Neural cell (in vitro differentiated cells): ENCODE measurements around the gene KRTAP5-4.

ENCODE experiments used
- CTCF ChIP-seq: fragments of 450-650 bp; IDR thresholded peaks from 2 replicates; pipeline ENCODE4 v1.5.1; 2014; ENCODE audit warnings: antibody characterized with exemption, mild to moderate bottlenecking, moderate library complexity; ENCODE audit not compliant: poor library complexity, severe bottlenecking
- EP300 ChIP-seq: fragments of 450-650 bp; conservative IDR thresholded peaks from 2 replicates; pipeline ENCODE4 v1.6.1; 2014; ENCODE audit warnings: antibody characterized with exemption, mild to moderate bottlenecking, moderate library complexity; ENCODE audit not compliant: poor library complexity, severe bottlenecking
- EZH2 ChIP-seq: fragments of 200-600, 300-800 bp; shearing (Covaris generic), sonication (generic); IDR thresholded peaks from 2 replicates; pipeline ENCODE4 v1.6.1; 2014; ENCODE audit warnings: antibody characterized with exemption, low read length, borderline replicate concordance, mild to moderate bottlenecking; ENCODE audit not compliant: insufficient read depth, poor library complexity, severe bottlenecking
- SMC3 ChIP-seq: fragments of 450-650 bp; conservative IDR thresholded peaks from 2 replicates; pipeline ENCODE4 v1.6.1; 2014; ENCODE audit warnings: antibody characterized with exemption, mild to moderate bottlenecking, moderate library complexity; ENCODE audit not compliant: poor library complexity

GRCh38 chr11:1589996-1590395 lies 31.9 kb downstream of the KRTAP5-4 start:
- TF ChIP-seq EP300 (no peak), CTCF (no peak), SMC3 (no peak), EZH2 (no peak)
